HCT116 (cell line): ENCODE data around the gene KIF21B. TPM values are rescaled to one million over a fixed set of nuclear protein-coding genes. Genes with fewer than 3 reads are reported as not detected.

Source experiments
- ATAC-seq: fragments of 200-7000 bp; cut with Tn5 transposase; 2 replicates; pipeline ENCODE4 v1.9.1; 2020; ENCODE audit warnings: mild to moderate bottlenecking, moderate library complexity
- BruUV-seq: library from RNA; stranded (reverse); fragments of 400-500 nt; replicated peaks from 2 replicates; lab custom pipeline; 2021; lab: Mats Ljungman, UMichigan
- CTCF ChIA-PET: fragments of 300-600 bp; sonication (Branson Sonifier 250); formaldehyde crosslinking; loops from one replicate; lab custom pipeline; 2021; ENCODE audit warnings: antibody characterized with exemption; lab: Charles Lee
- POLR2A ChIA-PET: fragments of 300-600, 350-600 bp; sonication (Branson Sonifier 250); formaldehyde crosslinking; loops from one replicate; lab custom pipeline; 2021; ENCODE audit warnings: antibody characterized with exemption; lab: Charles Lee
- RAD21 ChIA-PET, 2 experiments: fragments of 300-600 bp; sonication (Branson Sonifier 250); formaldehyde crosslinking; loops; one replicate each; lab custom pipeline; 2023; ENCODE audit warnings: low total read pairs in 2 of 2; ENCODE audit not compliant: uncharacterized antibody in 2 of 2, unreplicated experiment in 2 of 2, low non-redundant PET in 1 of 2; lab: Charles Lee
- DNase-seq: peaks from one replicate; pipeline ENCODE4 v3.0.0-alpha.2; 2010; ENCODE audit warnings: low read depth, low spot score
- H2AFZ ChIP-seq: fragments of 200-600 bp; shearing (Covaris generic), sonication (generic); 2 replicates; pipeline ENCODE4 v1.6.1; 2017; ENCODE audit warnings: low read depth, mixed run types, mixed read lengths, antibody characterized with exemption, low read length; ENCODE audit not compliant: poor library complexity, severe bottlenecking
- H3K27ac ChIP-seq: 2 replicates; pipeline ENCODE4 v1.5.1; 2012; ENCODE audit warnings: low read depth, low read length
- H3K27me3 ChIP-seq: fragments of 200-600 bp; sonication (generic); 2 replicates; pipeline ENCODE4 v1.6.1; 2016; ENCODE audit warnings: mixed run types, low read length, mixed read lengths; ENCODE audit not compliant: insufficient read depth
- H3K36me3 ChIP-seq, 2 experiments: fragments of 200-500 bp in 1 of 2; fragments of 200-600 bp in 1 of 2; sonication (Bioruptor generic) in 1 of 2; sonication (generic) in 1 of 2; 2 replicates each; pipeline versions ENCODE4 v1.5.1 to v1.6.1; 2014 to 2016; ENCODE audit warnings: low read length in 2 of 2, inconsistent platforms in 1 of 2, mixed read lengths in 1 of 2, mixed run types in 1 of 2; ENCODE audit not compliant: insufficient read depth in 2 of 2, control insufficient read depth in 1 of 2
- H3K4me1 ChIP-seq, 2 experiments: fragments of 200-600 bp in 1 of 2; sonication (generic) in 1 of 2; 2 replicates each; pipeline versions ENCODE4 v1.5.1 to v1.6.1; 2012 to 2017; ENCODE audit warnings: low read length in 2 of 2, inconsistent platforms in 1 of 2, mild to moderate bottlenecking in 1 of 2, mixed read lengths in 1 of 2, mixed run types in 1 of 2, moderate library complexity in 1 of 2; ENCODE audit not compliant: insufficient read depth in 2 of 2, control insufficient read depth in 1 of 2
- H3K4me2 ChIP-seq: fragments of 200-600 bp; sonication (generic); 2 replicates; pipeline ENCODE4 v1.6.1; 2017; ENCODE audit warnings: mixed run types, low read length, mixed read lengths
- H3K4me3 ChIP-seq, 2 experiments: fragments of 200-600 bp in 1 of 2; sonication (generic) in 1 of 2; replicated peaks in 1 of 2; 2 replicates each; pipeline ENCODE4 v1.5.1; 2011 to 2016; ENCODE audit warnings: low read length in 2 of 2, control low read depth in 1 of 2, low read depth in 1 of 2, mild to moderate bottlenecking in 1 of 2, mixed read lengths in 1 of 2, mixed run types in 1 of 2
- H3K79me2 ChIP-seq: fragments of 200-600 bp; sonication (generic); 2 replicates; pipeline ENCODE4 v1.6.1; 2017; ENCODE audit warnings: mild to moderate bottlenecking, mixed run types, low read length, moderate library complexity, mixed read lengths; ENCODE audit not compliant: insufficient read depth
- H3K9ac ChIP-seq: fragments of 200-600 bp; sonication (generic); 2 replicates; pipeline ENCODE4 v1.6.1; 2016; ENCODE audit warnings: low read length, mixed read lengths
- H3K9me2 ChIP-seq: fragments of 200-600 bp; sonication (generic), shearing (Covaris generic); 2 replicates; pipeline ENCODE4 v1.6.1; 2017; ENCODE audit warnings: mixed run types, mild to moderate bottlenecking, moderate library complexity; ENCODE audit not compliant: insufficient read depth
- H3K9me3 ChIP-seq, 2 experiments: fragments of 200-500 bp in 1 of 2; fragments of 200-600 bp in 1 of 2; sonication (Bioruptor generic) in 1 of 2; sonication (generic) in 1 of 2; 2 replicates each; pipeline ENCODE4 v1.6.1; 2014 to 2017; ENCODE audit warnings: low read length in 2 of 2, mixed read lengths in 2 of 2, inconsistent platforms in 1 of 2, low read depth in 1 of 2, mild to moderate bottlenecking in 1 of 2, mixed run types in 1 of 2, moderate library complexity in 1 of 2; ENCODE audit not compliant: control insufficient read depth in 1 of 2, insufficient read depth in 1 of 2
- H4K20me1 ChIP-seq: fragments of 200-600 bp; sonication (generic), shearing (Covaris generic); 2 replicates; pipeline ENCODE4 v1.6.1; 2017; ENCODE audit warnings: mixed run types, mild to moderate bottlenecking, moderate library complexity; ENCODE audit not compliant: insufficient read depth
- ATF3 ChIP-seq: IDR thresholded peaks from 2 replicates; pipeline ENCODE4 v1.6.1; 2012
- CBX3 ChIP-seq: IDR thresholded peaks from 2 replicates; pipeline ENCODE4 v1.6.1; 2012; ENCODE audit warnings: low read depth
- CTCF ChIP-seq, 3 experiments: fragments of 200-600 bp in 1 of 3; sonication (generic) in 1 of 3; IDR thresholded peaks in 2 of 3; conservative IDR thresholded peaks in 1 of 3; 2 replicates each; pipeline ENCODE4 v1.5.1; 2012 to 2017; ENCODE audit warnings: low read depth in 2 of 3, low read length in 2 of 3, antibody characterized with exemption in 1 of 3, borderline replicate concordance in 1 of 3, control low read depth in 1 of 3, mild to moderate bottlenecking in 1 of 3, mixed read lengths in 1 of 3, mixed run types in 1 of 3, moderate library complexity in 1 of 3; ENCODE audit not compliant: insufficient read depth in 1 of 3
- EZH2 ChIP-seq: fragments of 200-600 bp; sonication (generic); IDR thresholded peaks from 2 replicates; pipeline ENCODE4 v1.6.1; 2017; ENCODE audit warnings: antibody characterized with exemption, mixed run types
- MAX ChIP-seq: IDR thresholded peaks from 2 replicates; pipeline ENCODE4 v1.6.1; 2012
- YY1 ChIP-seq: IDR thresholded peaks from 2 replicates; pipeline ENCODE4 v1.6.1; 2011; ENCODE audit warnings: low read length, low read depth, moderate library complexity, mild to moderate bottlenecking; ENCODE audit not compliant: insufficient replicate concordance; ENCODE audit errors: extremely low read depth
- ZFX ChIP-seq: fragments of 450-650 bp; IDR thresholded peaks from 2 replicates; pipeline ENCODE4 v1.6.1; 2017
- intact Hi-C: fragments of 100-400 bp; cut with micrococcal nuclease; formaldehyde crosslinking; loops from 2 replicates; pipeline ENCODE4 v1.10.0; 2022
- total RNA-seq: library from RNA; stranded (reverse); gene quantifications from one replicate; pipeline ENCODE4 v1.2.1, GENCODE V29; 2021; ENCODE audit not compliant: unreplicated experiment

KIF21B gene
- total RNA-seq, 1 experiment from 2014 or later = 6.1 TPM

- peaks cover 0 to 11% of the 10 kb centered on the region in 2 experiments; a peak in 2 of 4 replicates for H3K9me3 ChIP-seq
- BruUV-seq = no TSS peak
- H3K27me3 ChIP-seq = no peaks in the 10 kb centered on the region
- no peak overlapping the region for H3K9ac ChIP-seq
- H3K79me2 ChIP-seq = no peaks in the 10 kb centered on the region
- ChIA-PET POLR2A (no interaction called here), RAD21 (no interaction called here), CTCF (no interaction called here)
- H3K4me3 ChIP-seq = no peak overlapping the region
- no peak overlapping the region for H2AFZ ChIP-seq
- H3K4me1 ChIP-seq = no peaks in the 10 kb centered on the region
- TF ChIP-seq YY1 (no peak), ZFX (no peak)
- no peaks in the 10 kb centered on the region for H3K36me3 ChIP-seq
- H4K20me1 ChIP-seq = no peaks in the 10 kb centered on the region
- DNase-seq = no peak
- ATAC-seq = no peak
- no peak overlapping the region for H3K4me2 ChIP-seq
- no peaks in the 10 kb centered on the region for H3K9me2 ChIP-seq
- intact Hi-C loops = no loop called here
- no peak overlapping the region for H3K27ac ChIP-seq
Observed at GRCh38 chr1:200951016-200951415, 72.5 kb downstream of the KIF21B start.

GRCh38 chr1:200949626-200950025, 73.9 kb downstream of the KIF21B start:
- H3K27me3 ChIP-seq = no peaks in the 10 kb centered on the region
- no peaks in the 10 kb centered on the region for H4K20me1 ChIP-seq
- no peaks in the 10 kb centered on the region for H3K79me2 ChIP-seq
- no peaks in the 10 kb centered on the region for H3K36me3 ChIP-seq
- no peak overlapping the region for H3K27ac ChIP-seq
- no TSS peak for BruUV-seq
- H3K4me2 ChIP-seq = no peak overlapping the region
- intact Hi-C loops = no loop called here
- H3K4me1 ChIP-seq = no peaks in the 10 kb centered on the region
- RAD21 ChIA-PET = no interaction called here
- DNase-seq (no peak), ATAC-seq (no peak)
- H3K9me2 ChIP-seq = no peaks in the 10 kb centered on the region
- POLR2A ChIA-PET = no interaction called here
- no peak overlapping the region for H2AFZ ChIP-seq
- CTCF ChIA-PET = no interaction called here
- no peak for TF ChIP-seq EZH2
- no peak for TF ChIP-seq ATF3
- no peak for TF ChIP-seq MAX
- TF ChIP-seq CBX3 = no peak
- TF ChIP-seq CTCF (IDR thresholded peaks at IDR 0.05 in 2 of 3, conservative IDR thresholded peaks at IDR 0.05 in 1 of 3; ENCODE audit: borderline replicate concordance in 1 of 3, insufficient read depth in 1 of 3, low read depth in 2 of 3, low read length in 2 of 3) = no peak
- H3K9me3 ChIP-seq = peaks cover 0 to 11% of the 10 kb centered on the region in 2 experiments; a peak in 2 of 4 replicates
- H3K9ac ChIP-seq = no peak overlapping the region
- no peak overlapping the region for H3K4me3 ChIP-seq
